Activated T-cell treated with anti-CD3 and anti-CD28 coated beads for 1 hour (primary cell): Measurements from ENCODE around the gene WDR62.
A peak's percentile ranks its signal among the peaks of the same experiment; 100 is the strongest.

Experiments used
- DNase-seq: peaks from one replicate; pipeline ENCODE4 v3.0.0-alpha.2; 2020; ENCODE audit warnings: low read depth

Gene WDR62

GRCh38 chr19:36141039-36141927 lies 86.6 kb downstream of the WDR62 start:
- peak; percentile 89 for DNase-seq

GRCh38 chr19:36142046-36142445 lies 87.3 kb downstream of the WDR62 start:
- no peak for DNase-seq

GRCh38 chr19:36142496-36142895 lies 87.8 kb downstream of the WDR62 start:
- no peak for DNase-seq

GRCh38 chr19:36144624-36145023 lies 89.9 kb downstream of the WDR62 start:
- DNase-seq, result no peak

- no peak for DNase-seq
Observed at GRCh38 chr19:36149673-36150406, 95.1 kb downstream of the WDR62 start.

GRCh38 chr19:36150586-36150985 lies 95.9 kb downstream of the WDR62 start:
- no peak for DNase-seq

GRCh38 chr19:36151144-36152018 lies 96.7 kb downstream of the WDR62 start:
- no peak for DNase-seq

GRCh38 chr19:36152019-36152351 lies 97.3 kb downstream of the WDR62 start:
- DNase-seq, result no peak

- no peak for DNase-seq
Observed at GRCh38 chr19:36152352-36153091, 97.8 kb downstream of the WDR62 start, which contains the start of gene COX7A1. COX7A1 (minus strand) TSS chr19:36152447; CDS start chr19:36152407, 40 bp downstream.

- DNase-seq, result no peak
Observed at GRCh38 chr19:36153126-36153525, 98.4 kb downstream of the WDR62 start.
